ENCODE results near the gene CRTC3. TPM values are rescaled to one million over a fixed set of nuclear protein-coding genes. Genes with fewer than 3 reads are reported as not detected.
"Not testable (repeated sequence)": the region's sequence is repeated elsewhere in the genome, so short reads cannot be mapped to it uniquely, and the experiment has no call there.

Gene CRTC3
- total RNA-seq, 1 donor from 2014 or later = 14.1 TPM

DNA sequence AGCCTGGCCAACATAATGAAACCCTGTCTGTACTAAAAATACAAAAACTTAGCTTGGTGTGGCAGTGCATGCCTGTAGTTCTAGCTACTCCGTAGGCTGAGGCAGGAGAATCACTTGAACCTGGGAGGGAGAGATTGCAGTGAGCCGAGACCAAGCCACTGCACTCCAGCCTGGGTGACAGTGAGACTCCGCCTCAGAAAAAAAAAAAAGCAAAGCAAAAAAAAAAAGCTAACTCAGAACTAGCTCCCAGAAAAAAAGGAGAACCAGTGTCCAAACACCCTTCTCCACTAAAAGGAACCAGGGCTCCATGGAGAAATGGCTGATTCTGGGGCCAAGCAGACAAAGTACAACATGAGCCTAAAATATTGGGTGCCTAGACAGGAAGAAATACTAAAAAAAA is 16.7 kb upstream of the CRTC3 start:
- DNase-seq (ENCODE audit: low read depth) = no peak
- H3K4me3 ChIP-seq (ENCODE audit: low read depth, low read length) = no peak overlapping the region
- H3K36me3 ChIP-seq (ENCODE audit: control insufficient read depth, insufficient read depth, low read length) = no peaks in the 10 kb centered on the region
- TF ChIP-seq CTCF (IDR thresholded peaks at IDR 0.05; ENCODE audit: insufficient read depth, low read length, poor library complexity, severe bottlenecking) = no peak
- H3K27me3 ChIP-seq (ENCODE audit: control insufficient read depth, insufficient read depth, low read length) = no peaks in the 10 kb centered on the region

DNA sequence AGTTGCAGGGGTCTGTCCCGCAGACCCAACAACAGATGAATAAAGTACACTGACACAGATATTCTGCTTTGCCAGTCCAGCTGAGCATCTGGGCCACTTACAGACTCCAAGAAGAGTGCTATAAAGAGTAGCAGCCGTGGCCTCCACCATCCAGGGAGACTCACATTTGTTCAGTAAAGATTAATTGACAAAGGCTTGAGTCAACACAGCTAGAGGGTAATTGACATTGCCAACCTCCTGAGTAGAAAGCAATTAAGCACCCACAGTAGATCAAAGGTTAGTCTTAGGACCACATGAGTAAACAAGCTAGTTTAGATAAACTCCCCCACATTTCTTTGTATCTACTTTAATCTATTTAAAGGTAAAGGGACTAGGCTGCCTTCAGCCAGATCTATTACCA is 16.3 kb upstream of the CRTC3 start:
- no peak for TF ChIP-seq CTCF (IDR thresholded peaks at IDR 0.05; ENCODE audit: insufficient read depth, low read length, poor library complexity, severe bottlenecking)
- Histone ChIP-seq H3K36me3 (ENCODE audit: control insufficient read depth, insufficient read depth, low read length) (no peaks in the 10 kb centered on the region), H3K4me3 (ENCODE audit: low read depth, low read length) (no peak overlapping the region), H3K27me3 (ENCODE audit: control insufficient read depth, insufficient read depth, low read length) (no peaks in the 10 kb centered on the region)
- no peak for DNase-seq (ENCODE audit: low read depth)

DNA sequence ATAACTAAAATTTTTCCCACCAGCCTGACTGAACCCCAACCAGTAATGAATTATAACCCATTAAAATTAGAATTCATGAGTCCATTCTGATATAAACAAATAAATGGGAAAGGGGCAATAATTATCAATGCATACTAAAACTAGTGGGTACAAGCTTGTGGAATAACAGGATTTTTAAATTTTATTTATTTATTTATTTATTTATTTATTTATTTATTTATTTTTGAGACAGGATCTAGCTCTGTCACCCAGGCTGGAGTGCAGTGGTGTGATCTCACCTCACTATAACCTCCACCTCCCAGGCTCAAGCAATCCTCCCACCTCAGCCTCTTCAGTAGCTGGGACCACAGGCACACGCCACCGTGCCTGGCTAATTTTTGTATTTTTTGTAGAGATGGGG is 15.8 kb upstream of the CRTC3 start:
- not testable (repeated sequence) for H3K4me3 ChIP-seq (ENCODE audit: low read depth, low read length); H3K27me3 ChIP-seq (ENCODE audit: control insufficient read depth, insufficient read depth, low read length); DNase-seq (ENCODE audit: low read depth); H3K36me3 ChIP-seq (ENCODE audit: control insufficient read depth, insufficient read depth, low read length)

GRCh38 chr15:90519688-90520087 is 10.0 kb upstream of the CRTC3 start:
- Histone ChIP-seq H3K36me3 (ENCODE audit: control insufficient read depth, insufficient read depth, low read length) (no peaks in the 10 kb centered on the region), H3K4me3 (ENCODE audit: low read depth, low read length) (no peak overlapping the region), H3K27me3 (ENCODE audit: control insufficient read depth, insufficient read depth, low read length) (no peaks in the 10 kb centered on the region)
- TF ChIP-seq CTCF (IDR thresholded peaks at IDR 0.05; ENCODE audit: insufficient read depth, low read length, poor library complexity, severe bottlenecking) = no peak
- no peak for DNase-seq (ENCODE audit: low read depth)

DNA sequence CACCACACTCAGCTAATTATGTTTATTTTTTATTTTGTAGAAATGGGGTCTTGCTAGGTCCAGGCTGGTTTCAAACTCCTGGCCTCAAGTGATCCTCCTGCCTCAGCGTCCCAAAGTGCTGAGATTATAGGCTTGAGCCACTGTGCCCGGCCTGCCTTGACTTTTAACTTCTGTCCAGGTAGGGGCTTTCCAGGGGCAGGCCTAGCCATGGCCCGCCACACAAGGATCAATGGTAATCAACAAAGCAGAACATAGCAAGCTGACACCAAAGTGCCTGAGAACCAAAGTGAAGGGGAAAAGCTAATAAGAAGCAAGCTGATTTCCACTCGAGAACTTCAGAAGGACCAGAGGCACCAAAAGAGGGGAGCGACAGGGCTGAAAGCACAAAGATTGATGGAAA is 9.4 kb upstream of the CRTC3 start:
- Histone ChIP-seq H3K27me3 (ENCODE audit: control insufficient read depth, insufficient read depth, low read length) (no peaks in the 10 kb centered on the region), H3K36me3 (ENCODE audit: control insufficient read depth, insufficient read depth, low read length) (no peaks in the 10 kb centered on the region), H3K4me3 (ENCODE audit: low read depth, low read length) (no peak overlapping the region)
- no peak for TF ChIP-seq CTCF (IDR thresholded peaks at IDR 0.05; ENCODE audit: insufficient read depth, low read length, poor library complexity, severe bottlenecking)
- DNase-seq (ENCODE audit: low read depth) = no peak

DNA sequence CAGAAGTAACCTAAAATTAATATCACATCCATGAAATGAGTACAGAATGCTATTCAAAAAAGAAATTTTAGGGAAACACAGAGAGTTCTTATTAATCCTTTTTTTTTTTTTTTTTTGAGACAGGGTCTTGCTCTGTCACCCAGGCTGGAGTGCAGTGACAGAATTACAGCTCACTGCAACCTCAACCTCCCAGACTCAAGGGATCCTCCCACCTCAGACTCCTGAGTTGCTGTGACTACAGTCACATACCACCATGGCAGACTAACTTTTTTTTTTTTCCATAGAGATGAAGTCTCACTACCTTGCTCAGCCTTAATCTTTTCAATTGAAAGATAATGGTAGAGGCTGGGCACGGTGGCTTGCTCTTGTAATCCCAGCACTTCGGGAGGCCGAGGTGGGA is 6.3 kb upstream of the CRTC3 start:
- TF ChIP-seq CTCF (IDR thresholded peaks at IDR 0.05; ENCODE audit: insufficient read depth, low read length, poor library complexity, severe bottlenecking) = no peak
- H3K27me3 ChIP-seq (ENCODE audit: control insufficient read depth, insufficient read depth, low read length) = no peaks in the 10 kb centered on the region
- no peak for DNase-seq (ENCODE audit: low read depth)
- no peaks in the 10 kb centered on the region for H3K36me3 ChIP-seq (ENCODE audit: control insufficient read depth, insufficient read depth, low read length)
- H3K4me3 ChIP-seq (ENCODE audit: low read depth, low read length) = no peak overlapping the region

GRCh38 chr15:90524018-90524803 is 5.5 kb upstream of the CRTC3 start:
- not testable (repeated sequence) for H3K36me3 ChIP-seq (ENCODE audit: control insufficient read depth, insufficient read depth, low read length); H3K27me3 ChIP-seq (ENCODE audit: control insufficient read depth, insufficient read depth, low read length); DNase-seq (ENCODE audit: low read depth); H3K4me3 ChIP-seq (ENCODE audit: low read depth, low read length)

Data from kidney epithelial cell (primary cell).